Measurements from ENCODE around the gene OR10Z1.

Gene OR10Z1

DNA sequence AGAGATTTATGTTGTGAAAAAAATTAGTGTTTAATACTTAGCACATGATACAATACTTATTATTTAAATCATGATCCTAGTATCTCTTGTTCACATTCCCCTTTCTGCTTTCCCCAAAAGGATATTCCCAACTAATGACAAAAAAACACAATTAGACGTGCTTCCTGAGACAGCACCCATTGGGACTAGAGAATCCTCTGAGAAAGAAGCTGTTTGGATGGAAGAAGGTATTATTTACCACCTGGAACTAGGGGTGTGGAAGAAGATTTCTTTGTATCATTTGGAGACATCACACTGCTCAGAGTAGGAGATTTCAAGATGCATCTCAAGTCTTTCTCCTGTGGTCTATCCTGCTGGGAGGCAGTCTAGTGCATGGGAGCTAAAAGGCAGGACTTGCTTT lies at the start of gene OR10Z1:
Gene OR10Z1, plus strand, starts transcription at position 301 of the 400 bp plus-strand sequence. CDS start 1,171 bp downstream, outside the sequence.
- no peak for DNase-seq (ENCODE audit: low read depth in 2 of 2, low spot score in 1 of 2)

DNA sequence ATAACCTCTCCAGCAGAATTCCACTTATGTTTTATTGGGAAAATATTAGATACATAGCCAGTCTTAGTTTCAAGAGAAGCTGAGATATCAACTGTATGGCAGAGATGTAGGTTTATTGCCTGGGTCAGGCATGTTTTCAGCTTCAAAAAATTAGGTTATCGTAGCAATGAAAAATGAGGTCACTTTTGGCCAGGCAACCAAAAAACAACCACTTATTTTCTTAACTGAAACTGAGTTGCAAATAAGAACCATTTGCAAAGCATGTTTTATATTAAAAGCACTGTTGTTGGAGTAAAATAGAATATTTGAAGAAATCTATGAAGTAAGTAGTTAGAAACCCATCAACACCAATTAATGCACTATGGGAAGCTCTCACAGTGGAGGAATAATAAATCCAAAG lies 45.4 kb upstream of the OR10Z1 start:
- no peak for DNase-seq (ENCODE audit: low read depth in 2 of 2, low spot score in 1 of 2)

DNA sequence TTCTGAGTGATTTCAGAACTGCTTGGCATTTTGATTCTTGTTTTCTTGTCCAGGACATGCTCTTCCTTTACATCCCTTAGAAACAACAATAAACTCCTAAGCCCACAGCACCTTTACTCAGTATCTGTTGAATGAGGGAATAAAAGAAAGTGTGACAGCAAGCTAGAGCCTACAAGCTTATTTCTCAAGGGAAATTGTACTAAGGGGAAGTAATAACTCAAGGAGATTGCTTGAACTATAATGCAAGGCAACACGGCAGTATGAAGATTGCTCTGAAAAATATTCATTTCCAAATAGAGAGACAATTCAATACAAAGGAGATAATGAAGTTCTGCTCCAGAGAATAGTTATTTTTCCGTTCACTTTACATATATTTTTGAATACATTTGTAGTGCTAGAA lies 41.2 kb upstream of the OR10Z1 start:
- DNase-seq (ENCODE audit: low read depth in 2 of 2, low spot score in 1 of 2) = no peak

- no peak for DNase-seq (ENCODE audit: low read depth in 2 of 2, low spot score in 1 of 2)
Measured at GRCh38 chr1:158564608-158565007, 40.5 kb upstream of the OR10Z1 start.

GRCh38 chr1:158570480-158570879 lies 34.6 kb upstream of the OR10Z1 start, which contains the start of gene OR6P1:
Gene OR6P1, minus strand, starts transcription at chr1:158570580. Its CDS starts 6,976 bp downstream, at chr1:158563604.
- no peak for DNase-seq (ENCODE audit: low read depth in 2 of 2, low spot score in 1 of 2)

DNA sequence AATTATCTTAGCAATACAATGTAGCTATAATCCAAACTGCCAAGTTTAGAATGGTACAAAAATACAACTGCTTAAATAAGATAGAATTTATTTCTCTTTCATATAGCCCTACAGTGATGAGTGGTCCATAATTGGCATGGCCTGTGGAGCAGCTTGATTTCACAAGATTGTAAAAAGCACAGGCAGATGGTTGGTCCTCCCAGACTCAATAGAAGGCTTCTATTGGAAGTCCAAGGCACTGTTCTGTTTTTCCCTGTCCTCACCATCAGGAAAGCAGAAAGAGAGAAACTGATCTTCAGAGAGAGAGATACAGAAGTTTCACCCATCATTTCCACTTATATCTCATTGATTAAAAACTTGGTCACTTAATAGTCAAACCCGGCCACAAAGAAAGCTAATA lies 32.8 kb upstream of the OR10Z1 start:
- no peak for DNase-seq (ENCODE audit: low read depth in 2 of 2, low spot score in 1 of 2)

- no peak for DNase-seq (ENCODE audit: low read depth in 2 of 2, low spot score in 1 of 2)
Measured at GRCh38 chr1:158577561-158577960, 27.5 kb upstream of the OR10Z1 start.

DNA sequence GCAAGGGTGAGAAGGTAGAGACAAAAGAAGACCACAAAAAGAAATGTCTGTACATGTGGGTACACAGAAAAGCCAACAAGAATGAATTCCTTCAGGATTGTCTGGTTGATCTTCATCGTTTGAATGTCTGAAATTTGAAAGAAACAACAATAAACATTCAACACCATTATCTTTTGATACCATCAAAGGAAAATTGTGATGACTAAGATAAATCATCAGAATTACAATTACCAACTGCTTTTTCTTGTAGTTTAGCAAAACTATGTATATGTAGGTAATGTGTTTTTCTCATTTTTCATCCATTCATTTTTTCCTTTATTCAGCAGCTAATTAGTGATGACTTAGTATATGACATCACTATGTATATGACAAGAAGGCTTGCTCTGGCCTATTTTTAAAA lies 25.3 kb upstream of the OR10Z1 start, which contains the start of gene OR10X1:
Gene OR10X1, minus strand, starts transcription at position 167 of the 400 bp plus-strand sequence. Its CDS starts 0 bp downstream, at position 167.
- no peak for DNase-seq (ENCODE audit: low read depth in 2 of 2, low spot score in 1 of 2)

GRCh38 chr1:158583962-158584361 lies 21.1 kb upstream of the OR10Z1 start:
- no peak for DNase-seq (ENCODE audit: low read depth in 2 of 2, low spot score in 1 of 2)

GRCh38 chr1:158586942-158587341 lies 18.1 kb upstream of the OR10Z1 start:
- no peak for DNase-seq (ENCODE audit: low read depth in 2 of 2, low spot score in 1 of 2)

GRCh38 chr1:158600735-158601134 lies 4.3 kb upstream of the OR10Z1 start:
- no peak for DNase-seq (ENCODE audit: low read depth in 2 of 2, low spot score in 1 of 2)

DNA sequence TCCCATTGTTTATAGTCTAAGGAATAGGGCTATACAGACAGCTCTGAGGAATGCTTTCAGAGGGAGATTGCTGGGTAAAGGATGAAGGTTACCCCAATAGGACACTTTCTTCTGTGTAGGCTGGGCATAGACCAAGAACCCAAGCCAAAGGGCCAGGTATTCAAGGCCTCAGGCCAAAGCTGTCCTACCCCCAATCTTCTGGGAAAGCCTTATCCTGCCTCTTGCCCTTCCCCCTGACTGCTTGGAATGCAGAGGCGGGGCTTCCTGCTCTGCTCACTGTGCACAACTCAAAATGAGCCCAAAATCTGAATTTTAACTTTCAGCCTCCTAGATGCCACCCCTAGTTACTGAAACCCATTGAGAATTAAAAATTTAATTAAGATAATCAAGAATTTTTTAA lies 2.2 kb downstream of the OR10Z1 start:
- no peak for DNase-seq (ENCODE audit: low read depth in 2 of 2, low spot score in 1 of 2)

DNA sequence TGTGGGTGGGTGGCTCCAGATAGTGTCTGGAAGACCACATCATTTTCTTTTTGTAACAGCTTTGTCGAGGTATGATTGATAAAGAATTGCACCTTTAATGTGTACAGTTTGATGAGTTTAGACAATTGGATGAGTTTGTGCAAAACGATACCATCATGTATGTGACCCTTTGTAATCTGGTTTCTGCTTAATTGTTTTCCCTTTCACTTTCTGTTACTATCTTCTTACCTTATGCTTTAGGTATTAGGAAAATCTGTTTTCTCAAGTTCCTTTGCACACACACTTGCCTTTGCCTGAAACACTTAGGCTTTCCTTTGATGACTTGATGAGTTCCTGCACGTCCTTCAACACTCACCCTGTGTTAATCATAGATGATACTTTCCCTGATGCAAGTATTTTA lies 6.8 kb downstream of the OR10Z1 start:
- no peak for DNase-seq (ENCODE audit: low read depth in 2 of 2, low spot score in 1 of 2)

DNA sequence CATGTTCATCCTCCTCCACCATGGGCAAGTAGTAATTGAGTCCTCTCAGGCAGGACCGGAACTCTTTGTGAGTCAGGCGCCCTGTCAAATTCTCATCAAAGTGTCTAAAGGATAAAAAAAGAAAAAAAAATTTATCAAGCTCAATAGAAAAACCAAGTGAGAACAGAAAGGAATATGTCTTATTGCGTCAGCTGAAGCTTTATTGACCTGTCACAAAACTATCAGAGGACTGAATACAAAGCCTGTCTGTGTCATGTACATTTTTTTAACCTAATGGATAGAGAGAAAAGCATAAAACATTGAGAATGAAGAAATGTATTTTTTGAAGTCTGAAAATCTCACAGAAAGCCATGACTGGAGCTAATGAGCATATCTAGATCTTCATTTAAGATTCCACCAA lies 8.7 kb downstream of the OR10Z1 start:
- DNase-seq (ENCODE audit: low read depth in 2 of 2, low spot score in 1 of 2) = no peak

DNA sequence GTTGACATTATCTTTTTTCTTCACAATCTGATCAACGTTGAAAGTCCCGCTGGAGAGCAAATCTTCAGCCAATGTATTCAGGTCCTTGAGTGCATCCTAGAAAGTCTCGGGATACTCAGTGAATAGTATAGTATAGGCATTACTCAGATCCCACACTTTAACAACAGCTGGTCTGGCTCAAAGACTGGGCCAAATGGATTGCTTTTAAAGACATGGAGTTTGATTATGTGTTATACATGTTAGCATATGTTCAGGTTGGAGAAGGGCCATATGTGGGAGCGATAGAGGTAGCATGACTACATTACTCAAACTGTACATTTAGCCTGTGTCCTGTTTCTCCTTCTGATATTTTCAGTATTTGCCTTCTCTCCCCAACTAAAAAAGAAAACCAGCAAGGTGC lies 33.1 kb downstream of the OR10Z1 start:
- no peak for DNase-seq (ENCODE audit: low read depth in 2 of 2, low spot score in 1 of 2)

GRCh38 chr1:158638904-158639303 lies 33.8 kb downstream of the OR10Z1 start:
- no peak for DNase-seq (ENCODE audit: low read depth in 2 of 2, low spot score in 1 of 2)

DNA sequence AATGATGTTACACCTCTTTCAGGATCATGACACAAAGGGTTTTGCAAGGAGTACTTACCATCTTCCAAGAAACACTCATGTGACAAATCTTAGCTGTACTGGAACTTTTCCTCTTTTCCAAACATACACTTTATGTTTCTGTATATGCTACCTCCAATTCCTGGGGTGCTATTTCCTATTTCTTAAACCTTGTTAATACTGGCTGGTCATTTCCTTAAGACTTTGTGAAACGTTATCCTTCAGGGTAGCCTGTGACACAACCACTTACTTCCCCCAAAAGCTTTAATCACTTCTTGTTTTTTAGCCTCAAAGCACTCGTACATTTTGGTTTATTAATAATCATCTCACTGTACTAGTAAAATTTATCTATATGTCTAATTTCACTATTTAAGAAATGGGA lies 39.4 kb downstream of the OR10Z1 start:
- no peak for DNase-seq (ENCODE audit: low read depth in 2 of 2, low spot score in 1 of 2)

- no peak for DNase-seq (ENCODE audit: low read depth in 2 of 2, low spot score in 1 of 2)
Measured at GRCh38 chr1:158646465-158646864, 41.4 kb downstream of the OR10Z1 start.

- no peak for DNase-seq (ENCODE audit: low read depth in 2 of 2, low spot score in 1 of 2)
Measured at GRCh38 chr1:158649052-158649451, 44.0 kb downstream of the OR10Z1 start.

GRCh38 chr1:158652721-158653334 lies 47.8 kb downstream of the OR10Z1 start:
- no peak for DNase-seq (ENCODE audit: low read depth in 2 of 2, low spot score in 1 of 2)

GRCh38 chr1:158654086-158654485 lies 49.0 kb downstream of the OR10Z1 start:
- no peak for DNase-seq (ENCODE audit: low read depth in 2 of 2, low spot score in 1 of 2)

- DNase-seq (ENCODE audit: low read depth in 2 of 2, low spot score in 1 of 2) = no peak
Measured at GRCh38 chr1:158654571-158654970, 49.5 kb downstream of the OR10Z1 start.
